HG02852 (cell line): ENCODE data around the gene TNS2.

Experiments used
- ATAC-seq: cut with Tn5 transposase; IDR thresholded peaks from one replicate; pipeline ENCODE4 v1.9.1; 2021; ENCODE audit warnings: mild to moderate bottlenecking, moderate library complexity; ENCODE audit not compliant: unreplicated experiment

TNS2 gene

GRCh38 chr12:53068811-53069585 lies 19.1 kb downstream of the TNS2 start:
- ATAC-seq, result no peak

- no peak for ATAC-seq
Measured at GRCh38 chr12:53069621-53070410, 20.0 kb downstream of the TNS2 start.

- no peak for ATAC-seq
Measured at GRCh38 chr12:53070877-53071492, 21.1 kb downstream of the TNS2 start.

GRCh38 chr12:53071591-53072551 lies 22.0 kb downstream of the TNS2 start:
- ATAC-seq, result no peak

GRCh38 chr12:53073881-53074280 lies 24.0 kb downstream of the TNS2 start:
- ATAC-seq, result no peak

GRCh38 chr12:53074283-53074998 lies 24.6 kb downstream of the TNS2 start:
- no peak for ATAC-seq

GRCh38 chr12:53074999-53075370 lies 25.1 kb downstream of the TNS2 start:
- no peak for ATAC-seq

- ATAC-seq, result no peak
Measured at GRCh38 chr12:53076461-53076860, 26.6 kb downstream of the TNS2 start.

- ATAC-seq, result no peak
Measured at GRCh38 chr12:53077030-53077429, 27.2 kb downstream of the TNS2 start.

GRCh38 chr12:53078425-53079225 lies 28.8 kb downstream of the TNS2 start:
- ATAC-seq, result no peak

GRCh38 chr12:53079226-53080117 lies 29.6 kb downstream of the TNS2 start, which contains the start of gene SPRYD3:
Gene SPRYD3 (minus strand): TSS chr12:53079390. CDS start chr12:53079333, 57 bp downstream.
- ATAC-seq, result peak; percentile 96

- no peak for ATAC-seq
Measured at GRCh38 chr12:53082637-53083175, 32.8 kb downstream of the TNS2 start.

GRCh38 chr12:53086361-53086760 lies 36.5 kb downstream of the TNS2 start:
- no peak for ATAC-seq

GRCh38 chr12:53090105-53090504 lies 40.2 kb downstream of the TNS2 start:
- no peak for ATAC-seq

- no peak for ATAC-seq
Measured at GRCh38 chr12:53090554-53090953, 40.7 kb downstream of the TNS2 start.

- ATAC-seq, result no peak
Measured at GRCh38 chr12:53091756-53092155, 41.9 kb downstream of the TNS2 start.

GRCh38 chr12:53093777-53094393 lies 44.0 kb downstream of the TNS2 start:
- ATAC-seq, result no peak
